ENCODE results near the gene HNRNPLL.

GRCh38 chr2:38522754-38523349 lies 79.9 kb downstream of the HNRNPLL start:
- no peak for TF ChIP-seq CTCF (conservative IDR thresholded peaks at IDR 0.05; ENCODE audit: low read depth in 2 of 2)
- TF ChIP-seq REST (IDR thresholded peaks at IDR 0.05; ENCODE audit: unreplicated experiment) = no peak
- TF ChIP-seq EZH2phosphoT487 (IDR thresholded peaks at IDR 0.05; ENCODE audit: unreplicated experiment) = no peak
- no peak for TF ChIP-seq ETS1 (IDR thresholded peaks at IDR 0.05)
